ENCODE data around the gene CKM. TPM values are rescaled to one million over a fixed set of nuclear protein-coding genes. Genes with fewer than 3 reads are reported as not detected.

Gene CKM
- 1 to 10 TPM in 1 of 4 donors, under 1 TPM in 3; 0.66 to 1.1 (median 0.77) TPM for total RNA-seq
- 10 to 100 TPM in 1 of 3 donors, 1 to 10 TPM in 1, under 1 TPM in 1; 0.48 to 14.4 (median 5.8) TPM for polyA plus RNA-seq

GRCh38 chr19:45322744-45323281 is at the start of gene CKM:
TSS of gene CKM (minus strand) at chr19:45322875. CDS start at chr19:45319713, 3,162 bp downstream.
- Histone ChIP-seq H3K9me3 (no peaks in the 10 kb centered on the region), H3K27ac (peak within 1 kb of the TSS; percentile 71 to 83 (median 79)), H3K36me3 (no peaks in the 10 kb centered on the region), H3K4me3 (peak within 1 kb of the TSS; percentile 18 to 47 (median 37)), H3K4me1 (peaks cover 0 to 40% (median 37%) of the 10 kb centered on the region in 4 donors), H3K27me3 (peaks cover 4 to 11% (median 5%) of the 10 kb centered on the region in 3 donors)
- TF ChIP-seq POLR2AphosphoS5 (IDR thresholded peaks at IDR 0.05): no peak
- TF ChIP-seq POLR2A (IDR thresholded peaks at IDR 0.05): no peak
- TF ChIP-seq, protein P1, sequence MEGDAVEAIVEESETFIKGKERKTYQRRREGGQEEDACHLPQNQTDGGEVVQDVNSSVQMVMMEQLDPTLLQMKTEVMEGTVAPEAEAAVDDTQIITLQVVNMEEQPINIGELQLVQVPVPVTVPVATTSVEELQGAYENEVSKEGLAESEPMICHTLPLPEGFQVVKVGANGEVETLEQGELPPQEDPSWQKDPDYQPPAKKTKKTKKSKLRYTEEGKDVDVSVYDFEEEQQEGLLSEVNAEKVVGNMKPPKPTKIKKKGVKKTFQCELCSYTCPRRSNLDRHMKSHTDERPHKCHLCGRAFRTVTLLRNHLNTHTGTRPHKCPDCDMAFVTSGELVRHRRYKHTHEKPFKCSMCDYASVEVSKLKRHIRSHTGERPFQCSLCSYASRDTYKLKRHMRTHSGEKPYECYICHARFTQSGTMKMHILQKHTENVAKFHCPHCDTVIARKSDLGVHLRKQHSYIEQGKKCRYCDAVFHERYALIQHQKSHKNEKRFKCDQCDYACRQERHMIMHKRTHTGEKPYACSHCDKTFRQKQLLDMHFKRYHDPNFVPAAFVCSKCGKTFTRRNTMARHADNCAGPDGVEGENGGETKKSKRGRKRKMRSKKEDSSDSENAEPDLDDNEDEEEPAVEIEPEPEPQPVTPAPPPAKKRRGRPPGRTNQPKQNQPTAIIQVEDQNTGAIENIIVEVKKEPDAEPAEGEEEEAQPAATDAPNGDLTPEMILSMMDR (IDR thresholded peaks at IDR 0.05): no peak
- no peak for TF ChIP-seq EP300 (IDR thresholded peaks at IDR 0.05)
- intact Hi-C loops (cut with DNase I): no loop called here
- WGBS, 2 donors: 38 to 47% methylated on average over 15 of the region's 15 CpGs
- DNase-seq: no peak

DNA sequence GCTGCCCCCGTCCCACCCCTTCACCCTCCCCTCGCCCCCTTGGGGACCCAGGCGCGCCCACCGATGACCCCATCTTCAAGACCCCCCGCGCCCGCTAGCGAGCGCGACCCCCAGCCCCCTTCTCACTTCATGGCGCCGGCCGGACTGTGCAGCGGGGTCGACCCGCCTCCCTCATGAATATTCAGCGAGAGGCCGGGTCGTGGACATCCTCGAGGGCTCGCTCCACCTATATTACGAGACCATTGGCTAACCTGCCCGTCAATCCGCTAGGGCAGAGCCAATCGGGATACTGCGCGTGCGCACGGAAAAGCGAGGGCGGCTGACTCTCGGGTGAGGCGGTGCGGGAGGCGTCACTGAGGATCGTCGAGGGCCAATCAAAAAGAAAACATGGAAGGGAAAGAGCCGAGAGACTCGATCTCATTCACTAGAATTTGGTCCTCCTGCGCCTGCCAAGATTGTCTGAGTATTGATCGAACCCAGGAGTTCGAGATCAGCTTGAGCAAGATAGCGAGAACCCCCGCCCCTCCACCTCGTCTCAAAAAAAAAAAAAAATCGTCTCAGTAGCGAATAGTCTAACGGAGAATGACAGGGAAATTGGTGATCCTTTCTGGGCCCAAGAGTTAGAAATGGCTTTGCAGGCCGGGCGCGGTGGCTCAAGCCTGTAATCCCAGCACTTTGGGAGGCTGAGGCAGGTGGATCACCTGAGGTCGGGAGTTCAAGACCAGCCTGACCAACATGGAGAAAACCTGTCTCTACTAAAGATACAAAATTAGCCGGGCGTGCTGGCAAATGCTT is 47.9 kb upstream of the CKM start, which contains the start of gene ERCC2:
TSS of gene ERCC2 (minus strand) at position 164 of the 795 bp plus-strand sequence. CDS start at position 131, 33 bp downstream.
- TF ChIP-seq POLR2A (IDR thresholded peaks at IDR 0.05) (no peak), POLR2AphosphoS5 (IDR thresholded peaks at IDR 0.05) (peak in 2 of 4 donors; percentile 16 to 80)
- TF ChIP-seq, protein P1 (IDR thresholded peaks at IDR 0.05): no peak
- intact Hi-C loops (cut with DNase I): no loop called here
- Histone ChIP-seq H3K36me3 (no peaks in the 10 kb centered on the region), H3K27ac (peak within 1 kb of the TSS; percentile 73 to 82 (median 78)), H3K4me1 (peaks cover 0 to 18% (median 7%) of the 10 kb centered on the region in 4 donors), H3K27me3 (no peaks in the 10 kb centered on the region), H3K4me3 (peak within 1 kb of the TSS; percentile 82 to 98 (median 90)), H3K9me3 (no peaks in the 10 kb centered on the region)
- WGBS, 2 donors: 2 to 3% methylated on average over 55 of the region's 55 CpGs
- DNase-seq: peak; percentile 99

DNA sequence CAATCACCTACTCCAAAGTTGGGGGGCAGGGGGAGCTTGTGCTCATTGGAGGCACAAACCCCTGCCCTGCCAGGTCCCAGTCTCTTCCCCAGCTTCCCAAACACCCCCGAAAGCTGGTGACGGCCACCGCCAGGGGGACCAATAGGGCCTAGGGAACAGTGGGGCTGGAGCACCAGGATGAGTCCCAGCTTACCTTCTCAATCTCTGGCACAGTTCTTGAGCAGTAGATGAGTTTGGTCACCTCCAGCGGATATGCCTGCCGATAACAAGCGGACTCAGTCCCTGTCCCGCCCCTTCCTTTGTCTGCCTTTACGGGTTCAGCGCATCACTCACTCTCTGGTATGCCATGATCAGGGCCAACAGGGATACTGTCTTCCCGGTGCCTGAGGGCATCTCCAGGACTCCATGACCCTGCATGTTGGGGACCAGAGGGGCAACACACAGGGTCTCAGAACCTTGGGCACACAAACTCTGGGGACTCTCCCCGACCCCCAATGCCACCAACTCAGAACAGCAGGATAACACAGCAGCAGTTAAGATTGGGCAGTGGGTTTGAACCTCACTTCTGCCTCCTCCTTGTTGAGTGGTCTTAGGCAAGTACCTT is 46.2 kb upstream of the CKM start:
- WGBS, 2 donors: 95 to 96% methylated on average over 11 of the region's 11 CpGs
- intact Hi-C loops (cut with DNase I): no loop called here
- TF ChIP-seq POLR2A (IDR thresholded peaks at IDR 0.05) (no peak), POLR2AphosphoS5 (IDR thresholded peaks at IDR 0.05) (no peak), EP300 (IDR thresholded peaks at IDR 0.05) (no peak)
- TF ChIP-seq, protein P1 (IDR thresholded peaks at IDR 0.05): no peak
- no peak for DNase-seq
- Histone ChIP-seq H3K27ac (no peak overlapping the region), H3K4me3 (no peak overlapping the region), H3K27me3 (no peaks in the 10 kb centered on the region), H3K9me3 (no peaks in the 10 kb centered on the region), H3K4me1 (peaks cover 0 to 18% (median 7%) of the 10 kb centered on the region in 4 donors), H3K36me3 (peaks cover 0 to 11% (median 1%) of the 10 kb centered on the region in 4 donors)

DNA sequence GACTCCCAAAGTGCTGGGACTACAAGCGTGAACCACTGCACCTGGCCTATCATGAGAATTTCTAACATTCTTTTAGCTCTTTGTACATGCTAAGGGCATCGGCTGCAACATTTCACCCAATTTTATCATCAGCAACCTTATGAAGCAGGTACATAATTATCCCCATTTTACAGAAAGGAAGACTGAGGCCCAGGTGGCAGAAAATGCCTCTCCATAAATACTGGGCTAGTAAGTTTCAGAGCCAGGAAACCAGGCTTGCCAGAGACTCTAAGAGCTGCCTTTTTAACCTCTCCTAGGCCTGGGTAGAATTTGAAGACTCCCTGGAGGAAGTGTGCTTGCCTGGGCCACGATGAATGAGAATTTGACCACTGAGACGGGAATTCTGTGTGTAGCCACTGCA is 45.5 kb upstream of the CKM start:
- H3K4me1 ChIP-seq: peaks cover 0 to 18% (median 7%) of the 10 kb centered on the region in 4 donors
- no peak for DNase-seq
- no peaks in the 10 kb centered on the region for H3K27me3 ChIP-seq
- H3K36me3 ChIP-seq: peaks cover 0 to 15% (median 3%) of the 10 kb centered on the region in 4 donors
- intact Hi-C loops (cut with DNase I): no loop called here
- 95 to 96% methylated on average over 4 of the region's 4 CpGs for WGBS, 2 donors
- no peaks in the 10 kb centered on the region for H3K9me3 ChIP-seq
- H3K4me3 ChIP-seq: no peak overlapping the region
- TF ChIP-seq POLR2AphosphoS5 (IDR thresholded peaks at IDR 0.05): no peak
- TF ChIP-seq POLR2A (IDR thresholded peaks at IDR 0.05): no peak
- TF ChIP-seq EP300 (IDR thresholded peaks at IDR 0.05): no peak
- TF ChIP-seq, protein P1 (IDR thresholded peaks at IDR 0.05): no peak
- no peak overlapping the region for H3K27ac ChIP-seq

Data from sigmoid colon (tissue), 7 donors.